Activated naive CD4-positive, alpha-beta T cell treated with anti-CD3 and anti-CD28 coated beads, Interleukin-2, amount 50 U/mL, for 72 hours (primary cell): ENCODE data around the gene FGD2. TPM values are rescaled to one million over a fixed set of nuclear protein-coding genes. Genes with fewer than 3 reads are reported as not detected.
"Not testable (repeated sequence)": the region's sequence is repeated elsewhere in the genome, so short reads cannot be mapped to it uniquely, and the experiment has no call there.

Experiments used
- ATAC-seq, 2 donors: fragments of 150-1000 bp; cut with Tn5 transposase; 2 replicates each; pipeline ENCODE4 v1.10.0; 2021; ENCODE audit warnings: mild to moderate bottlenecking in 2 of 2, moderate library complexity in 2 of 2
- DNase-seq, 2 donors: peaks; one replicate each; pipeline ENCODE4 v3.0.0; 2021 to 2022; ENCODE audit warnings: low spot score in 2 of 2
- H3K27ac Mint-ChIP-seq, 2 donors: one replicate each; pipeline ENCODE4 v1.8.0; 2022; ENCODE audit warnings: mild to moderate bottlenecking in 2 of 2, mixed read lengths in 2 of 2
- H3K36me3 Mint-ChIP-seq, 2 donors: one replicate each; pipeline ENCODE4 v1.8.0; 2022; ENCODE audit warnings: mixed read lengths in 2 of 2
- H3K9me3 Mint-ChIP-seq, 2 donors: one replicate each; pipeline ENCODE4 v1.8.0; 2022; ENCODE audit warnings: mixed read lengths in 2 of 2
- total RNA-seq, 2 donors: library from RNA; stranded (reverse); gene quantifications; one replicate each; pipeline ENCODE4 v1.2.3, GENCODE V29; 2022

The FGD2 gene
- total RNA-seq, 2 donors from 2014 or later, result 1.3 to 2.4 TPM

GRCh38 chr6:37038292-37039198, 33.1 kb downstream of the FGD2 start:
- no peaks in the 10 kb centered on the region for H3K9me3 Mint-ChIP-seq
- DNase-seq (no peak), ATAC-seq (no peak)
- peaks cover 0 to 11% of the 10 kb centered on the region in 2 donors for H3K36me3 Mint-ChIP-seq
- no peak overlapping the region for H3K27ac Mint-ChIP-seq

- DNase-seq (no peak), ATAC-seq (no peak)
- Mint-ChIP-seq H3K27ac (no peak overlapping the region), H3K36me3 (peaks cover 0 to 11% of the 10 kb centered on the region in 2 donors), H3K9me3 (no peaks in the 10 kb centered on the region)
Observed at GRCh38 chr6:37039958-37040357, 34.5 kb downstream of the FGD2 start.

- Mint-ChIP-seq H3K9me3 (peaks cover 0 to 2% of the 10 kb centered on the region in 2 donors), H3K27ac (peak overlapping the region in 1 of 2 donors; percentile 90), H3K36me3 (peaks cover 0 to 19% of the 10 kb centered on the region in 2 donors)
- peak; percentile 29 to 92 for ATAC-seq
- no peak for DNase-seq
Observed at GRCh38 chr6:37041521-37041920, 36.1 kb downstream of the FGD2 start.

DNA sequence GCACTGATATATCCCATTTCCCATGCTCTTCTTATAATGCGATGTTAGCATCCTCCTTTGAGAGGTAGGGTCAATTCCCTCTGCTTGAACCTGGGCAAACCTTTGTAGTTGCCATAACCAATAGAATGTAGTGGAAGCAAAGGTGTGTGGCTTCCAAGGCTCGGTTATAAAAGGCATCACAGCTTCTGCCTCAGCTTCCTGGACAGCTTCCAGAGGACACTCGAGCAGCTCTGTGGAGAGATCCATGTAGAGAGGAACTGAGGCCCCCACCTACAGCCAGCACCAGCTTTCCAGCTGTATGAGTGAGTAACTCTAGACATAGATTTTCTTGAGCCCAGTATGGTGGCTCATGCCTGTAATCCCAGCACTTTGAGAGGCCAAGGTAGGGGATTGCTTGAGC, 36.7 kb downstream of the FGD2 start:
- peak in 1 of 2 donors; percentile 25 for ATAC-seq
- DNase-seq, result no peak
- H3K27ac Mint-ChIP-seq, result no peak overlapping the region
- peaks cover 0 to 5% of the 10 kb centered on the region in 2 donors for H3K9me3 Mint-ChIP-seq
- H3K36me3 Mint-ChIP-seq, result peaks cover 0 to 22% of the 10 kb centered on the region in 2 donors

DNA sequence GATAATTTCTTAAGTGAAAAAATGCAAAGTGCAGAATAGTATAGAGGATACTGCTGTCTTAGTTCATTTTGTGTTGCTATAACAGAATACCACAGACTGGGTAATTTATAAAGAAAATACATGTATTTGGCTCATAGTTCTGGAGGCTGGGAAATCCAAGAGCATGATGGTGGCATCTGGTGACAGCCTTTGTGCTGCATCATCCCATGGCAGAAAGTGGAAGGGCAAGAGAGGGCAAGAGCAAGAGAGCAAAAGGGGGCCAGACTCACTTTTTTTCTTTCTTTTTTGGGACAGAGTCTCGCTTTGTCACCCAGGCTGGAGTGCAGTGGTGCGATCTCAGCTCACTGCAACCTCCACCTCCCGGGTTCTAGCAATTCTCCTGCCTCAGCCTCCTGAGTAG, 37.6 kb downstream of the FGD2 start:
- not testable (repeated sequence) for H3K27ac Mint-ChIP-seq, DNase-seq, H3K9me3 Mint-ChIP-seq, ATAC-seq
- peaks cover 7 to 30% of the 10 kb centered on the region in 2 donors for H3K36me3 Mint-ChIP-seq

DNA sequence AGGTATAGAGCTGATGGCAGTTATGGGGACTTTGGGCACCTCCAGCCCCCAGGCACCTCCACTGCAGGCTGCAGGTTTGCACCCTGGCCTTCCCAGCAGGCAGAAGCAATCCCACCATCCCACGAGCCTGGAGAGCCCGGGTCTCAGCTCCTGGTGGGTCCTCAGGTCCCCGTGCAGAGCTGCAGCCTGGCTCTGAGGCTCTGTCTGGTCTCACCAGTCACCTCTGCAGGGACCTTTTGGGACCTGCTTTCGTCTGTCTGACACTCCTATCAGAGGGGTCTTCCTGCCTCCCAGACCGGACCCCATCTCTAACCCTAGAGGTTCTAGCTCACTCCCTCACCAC, 41.9 kb downstream of the FGD2 start:
- Mint-ChIP-seq H3K27ac (peak overlapping the region; percentile 95 to 99), H3K36me3 (peaks cover 13 to 26% of the 10 kb centered on the region in 2 donors), H3K9me3 (peaks cover 0 to 5% of the 10 kb centered on the region in 2 donors)
- DNase-seq, result no peak
- ATAC-seq, result no peak

GRCh38 chr6:37047689-37048402, 42.4 kb downstream of the FGD2 start:
- ATAC-seq, result peak; percentile 11 to 56
- H3K27ac Mint-ChIP-seq, result peak overlapping the region; percentile 95 to 99
- DNase-seq, result peak in 1 of 2 donors; percentile 56

DNA sequence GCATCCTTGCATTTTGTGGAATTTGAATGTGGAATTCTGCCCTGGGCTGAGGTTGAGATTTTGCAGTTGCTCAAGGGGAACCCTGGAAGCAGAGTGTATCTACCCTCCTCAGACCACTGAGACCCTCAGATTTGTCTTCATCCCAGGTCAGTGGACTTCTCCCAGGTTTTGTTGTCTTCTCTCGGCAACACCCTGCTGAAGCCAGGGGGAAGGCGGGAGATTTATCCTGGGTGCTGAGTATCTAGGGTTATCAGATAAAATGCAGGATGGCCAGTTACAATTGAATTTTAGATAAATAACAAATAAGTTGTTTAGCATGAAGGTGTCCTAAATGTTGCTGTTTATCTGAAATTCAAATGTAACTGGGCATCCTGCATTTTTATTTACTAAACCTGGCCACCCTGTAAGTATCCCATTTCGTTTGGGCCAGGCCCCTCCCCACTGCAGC, 43.0 kb downstream of the FGD2 start:
- H3K36me3 Mint-ChIP-seq, result peaks cover 13 to 26% of the 10 kb centered on the region in 2 donors
- DNase-seq (no peak), ATAC-seq (no peak)
- peak overlapping the region; percentile 95 to 99 for H3K27ac Mint-ChIP-seq
- peaks cover 0 to 5% of the 10 kb centered on the region in 2 donors for H3K9me3 Mint-ChIP-seq

More at GRCh38 chr6:37047689-37048402, 42.4 kb downstream of the FGD2 start:
- Mint-ChIP-seq H3K36me3 (peaks cover 13 to 26% of the 10 kb centered on the region in 2 donors), H3K9me3 (peaks cover 0 to 5% of the 10 kb centered on the region in 2 donors)

GRCh38 chr6:37048851-37049757, 43.6 kb downstream of the FGD2 start:
- peak; percentile 75 to 82 for ATAC-seq
- peak; percentile 67 to 84 for DNase-seq
- peaks cover 0 to 5% of the 10 kb centered on the region in 2 donors for H3K9me3 Mint-ChIP-seq
- H3K27ac Mint-ChIP-seq, result peak overlapping the region; percentile 95 to 99
- H3K36me3 Mint-ChIP-seq, result peaks cover 13 to 26% of the 10 kb centered on the region in 2 donors

DNA sequence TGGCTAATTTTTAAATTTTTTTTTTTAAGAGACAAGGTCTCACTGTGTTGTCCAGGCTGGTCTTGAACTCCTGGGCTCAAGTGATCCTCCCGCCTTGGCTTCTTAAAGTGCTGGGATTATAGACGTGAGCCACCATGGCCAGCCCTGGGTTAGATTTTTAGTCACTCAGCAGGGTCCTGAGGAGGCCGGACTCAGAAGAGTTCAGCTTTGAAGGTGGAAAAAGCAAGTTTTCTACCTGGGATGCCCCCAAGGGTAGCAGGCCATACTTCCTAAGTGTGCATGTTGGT, 44.2 kb downstream of the FGD2 start:
- no peak for ATAC-seq
- Mint-ChIP-seq H3K27ac (peak overlapping the region; percentile 95 to 99), H3K36me3 (peaks cover 13 to 26% of the 10 kb centered on the region in 2 donors), H3K9me3 (peaks cover 0 to 5% of the 10 kb centered on the region in 2 donors)
- no peak for DNase-seq

DNA sequence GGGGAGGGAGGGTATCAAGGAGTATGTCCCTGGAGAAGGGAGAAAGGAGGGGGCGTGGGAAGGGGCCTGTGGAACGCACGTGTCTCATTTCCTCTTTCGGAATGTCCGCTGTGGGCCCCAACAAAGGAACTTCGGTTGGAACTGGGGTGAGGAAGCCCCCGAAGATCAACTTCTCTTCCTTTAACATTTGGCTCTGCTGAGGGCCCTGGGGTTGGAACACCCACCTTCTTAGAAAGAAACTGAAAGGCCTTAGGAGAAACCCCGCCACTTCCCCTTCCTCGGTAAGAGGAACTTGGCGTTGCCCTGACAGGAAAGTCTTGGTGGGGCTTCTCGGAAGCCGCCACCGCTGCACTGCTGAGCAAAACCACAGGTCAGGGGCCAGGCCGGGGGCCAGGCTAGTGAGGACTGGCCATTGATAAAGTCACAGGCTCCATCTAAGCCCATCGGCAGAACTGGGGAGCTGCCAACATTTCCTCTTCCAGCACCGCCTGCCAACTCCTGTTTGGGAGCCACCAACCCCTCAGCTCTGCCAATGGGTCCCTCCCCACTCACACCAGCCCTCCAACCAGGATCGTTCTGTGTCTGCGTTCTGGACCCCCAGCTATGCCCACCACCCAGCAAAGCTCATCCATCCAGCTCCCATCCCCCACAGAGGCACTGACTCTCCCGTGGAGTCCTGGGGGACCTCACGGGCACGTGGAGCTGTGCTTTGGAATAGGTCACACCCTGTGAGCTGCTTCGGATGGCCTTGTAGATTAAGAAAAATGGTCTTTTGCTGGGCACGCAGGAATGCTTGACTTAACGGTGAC, 44.8 kb downstream of the FGD2 start:
- Mint-ChIP-seq H3K9me3 (peaks cover 0 to 5% of the 10 kb centered on the region in 2 donors), H3K36me3 (peaks cover 13 to 26% of the 10 kb centered on the region in 2 donors)

DNA sequence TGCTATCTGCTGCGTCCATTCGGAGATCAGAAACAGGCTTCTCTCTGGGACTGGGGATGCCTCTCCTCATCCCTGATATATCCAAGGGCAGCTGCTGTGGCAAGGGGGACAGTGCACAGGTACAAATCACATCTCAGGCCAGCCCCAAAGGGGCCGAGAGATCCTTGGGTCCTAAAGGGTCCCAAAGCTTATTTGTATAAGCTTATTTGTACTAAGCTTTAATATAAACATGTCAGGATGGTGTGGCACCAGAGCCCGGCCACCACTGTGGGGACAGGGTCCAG, 45.3 kb downstream of the FGD2 start:
- Mint-ChIP-seq H3K27ac (peak overlapping the region; percentile 95 to 99), H3K9me3 (peaks cover 0 to 5% of the 10 kb centered on the region in 2 donors), H3K36me3 (peaks cover 13 to 26% of the 10 kb centered on the region in 2 donors)
- ATAC-seq, result no peak
- DNase-seq, result peak in 1 of 2 donors; percentile 27

More for the DNA sequence above, 44.8 kb downstream of the FGD2 start:
- ATAC-seq (peak; percentile 33 to 36), DNase-seq (peak; percentile 59 to 81)
- peak overlapping the region; percentile 95 to 99 for H3K27ac Mint-ChIP-seq

GRCh38 chr6:37051138-37052026, 45.9 kb downstream of the FGD2 start:
- peak; percentile 86 to 92 for DNase-seq
- Mint-ChIP-seq H3K27ac (peak overlapping the region; percentile 95 to 99), H3K36me3 (peaks cover 13 to 20% of the 10 kb centered on the region in 2 donors), H3K9me3 (peaks cover 0 to 4% of the 10 kb centered on the region in 2 donors)
- peak; percentile 52 to 55 for ATAC-seq

DNA sequence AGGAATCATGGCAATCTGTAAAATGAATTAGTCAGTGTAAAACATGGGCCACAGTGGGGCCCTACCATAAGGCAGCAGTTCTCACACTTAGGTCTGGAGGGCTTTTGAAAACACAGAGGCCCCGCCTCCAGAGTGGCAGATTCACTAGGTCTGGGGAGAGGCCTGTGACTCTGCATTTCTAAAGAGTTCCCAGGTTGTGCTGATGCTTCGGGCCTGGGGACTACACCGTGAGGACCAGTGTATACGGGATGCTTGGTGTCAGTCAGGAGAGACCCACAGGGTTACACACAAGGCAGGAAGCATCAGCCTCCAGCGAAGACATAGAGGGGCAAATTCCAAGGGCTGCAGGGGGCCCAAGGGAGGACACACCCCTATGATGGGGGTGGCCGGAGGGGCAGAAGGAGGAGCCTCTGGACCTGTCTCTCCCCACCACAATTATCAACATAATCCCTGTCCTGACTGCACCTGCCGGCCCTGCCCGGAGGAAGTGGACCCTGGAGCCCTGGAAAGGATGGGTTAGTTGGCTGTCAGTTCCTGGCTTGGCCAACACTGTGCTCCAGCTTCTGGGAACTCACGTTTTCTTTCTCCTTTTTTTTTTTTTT, 46.7 kb downstream of the FGD2 start:
- no peak for ATAC-seq
- peaks cover 13 to 15% of the 10 kb centered on the region in 2 donors for H3K36me3 Mint-ChIP-seq
- no peaks in the 10 kb centered on the region for H3K9me3 Mint-ChIP-seq
- H3K27ac Mint-ChIP-seq, result peak overlapping the region; percentile 95 to 99
- DNase-seq, result peak in 1 of 2 donors; percentile 53
